H1 (cell line): ENCODE measurements around the gene GALR2. TPM values are rescaled to one million over a fixed set of nuclear protein-coding genes. Genes with fewer than 3 reads are reported as not detected.

Source experiments
- BRCA1 ChIP-seq: IDR thresholded peaks from 2 replicates; pipeline ENCODE4 v1.6.1; 2012; ENCODE audit warnings: low read depth, low read length, improper control_type of control experiment
- CHD7 ChIP-seq: fragments of 300-600 bp; sonication (generic); IDR thresholded peaks from 2 replicates; pipeline ENCODE4 v1.7.1; 2012; ENCODE audit warnings: low read length, moderate library complexity, mild to moderate bottlenecking, inconsistent platforms; ENCODE audit not compliant: insufficient replicate concordance
- HDAC6 ChIP-seq: IDR thresholded peaks from one replicate; pipeline ENCODE4 v1.7.1; 2012; ENCODE audit warnings: low read depth, mild to moderate bottlenecking, inconsistent platforms, low read length, moderate library complexity
- PHF8 ChIP-seq: fragments of 200-600 bp; sonication (generic); conservative IDR thresholded peaks from 2 replicates; pipeline ENCODE4 v1.7.1; 2012; ENCODE audit warnings: low read depth, mild to moderate bottlenecking, inconsistent platforms, low read length, moderate library complexity
- RFX5 ChIP-seq: IDR thresholded peaks from 2 replicates; pipeline ENCODE4 v1.6.1; 2011; ENCODE audit warnings: low read depth, low read length, improper control_type of control experiment, borderline replicate concordance
- RNF2 ChIP-seq: fragments of 200-900, 300-1000 bp; sonication (generic); IDR thresholded peaks from 2 replicates; pipeline ENCODE4 v1.7.1; 2016; ENCODE audit warnings: borderline replicate concordance, low read depth, mild to moderate bottlenecking, antibody characterized with exemption, low read length; ENCODE audit not compliant: poor library complexity, severe bottlenecking; ENCODE audit errors: missing control alignments
- SIRT6 ChIP-seq: IDR thresholded peaks from one replicate; pipeline ENCODE4 v1.7.1; 2012; ENCODE audit warnings: low read length, inconsistent platforms
- polyA plus RNA-seq, 7 experiments: library from polyadenylated mRNA; depleted of rRNA in 3 of 7; stranded (reverse) in 5 of 7; unstranded in 2 of 7; fragments of >200 nt in 5 of 7; fragments of 200-250 nt in 2 of 7; gene quantifications; 1 replicate in 5 of 7; 2 replicates in 1 of 7; 4 replicates in 1 of 7; pipeline versions ENCODE4 v1.2.1 to v1.2.3, GENCODE V29; 2011 to 2013; ENCODE audit warnings: missing spikeins in 2 of 7, mixed read lengths in 2 of 7
- total RNA-seq: library from RNA; stranded (reverse); fragmentation: NEBNext Ultra II Directional; extraction: Animal tissue kit (Norgen Biotek cat#: 25700); gene quantifications from 2 replicates; pipeline ENCODE4 v1.2.1, GENCODE V29; 2021

GALR2 gene
- total and polyA plus RNA-seq, 2 of the 8 experiments (the other 6 are each of a cell fraction or from before 2014, with no cell fraction given) = 0.86 to 2.2 TPM

DNA sequence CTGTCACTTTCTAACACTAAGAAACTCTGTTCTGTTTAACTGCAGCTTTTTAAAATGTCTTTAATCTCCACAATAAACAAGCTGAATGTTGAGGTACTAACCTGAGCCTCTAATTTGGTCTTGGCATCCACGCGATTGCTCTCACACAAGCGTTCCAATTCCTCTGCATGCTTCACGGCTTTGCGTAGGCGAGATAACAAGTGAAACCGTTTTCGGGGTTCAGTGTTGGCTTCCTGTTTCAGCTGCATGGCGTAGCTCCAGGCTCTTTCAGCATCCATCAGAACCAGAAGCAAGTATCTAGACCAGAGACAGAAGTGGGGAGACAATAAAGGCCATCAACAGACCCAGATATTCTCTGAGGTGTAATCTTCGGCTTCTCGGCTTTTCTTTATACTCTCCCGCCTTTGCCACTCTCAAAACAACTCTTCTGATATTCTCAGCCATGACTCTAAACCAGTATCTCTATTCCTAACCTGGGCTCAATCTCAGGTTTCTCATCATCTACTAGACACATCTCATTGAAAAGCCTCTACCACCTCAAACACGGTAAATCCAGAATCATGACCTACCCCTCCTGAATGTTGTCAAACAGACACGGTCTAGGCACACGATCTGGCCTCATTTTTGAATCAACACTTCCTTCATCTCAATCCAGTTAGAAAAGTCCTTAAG, 10.6 kb upstream of the GALR2 start (continued):
- TF ChIP-seq CHD7 (no peak), PHF8 (no peak), BRCA1 (no peak), RFX5 (no peak), SIRT6 (no peak), RNF2 (no peak), HDAC6 (no peak)
